ENCODE measurements around the gene BMX. TPM values are rescaled to one million over a fixed set of nuclear protein-coding genes. Genes with fewer than 3 reads are reported as not detected.

BMX gene
- total and polyA plus RNA-seq, 3 donors from 2014 or later: 0.12 to 1.2 (median 0.55) TPM

DNA sequence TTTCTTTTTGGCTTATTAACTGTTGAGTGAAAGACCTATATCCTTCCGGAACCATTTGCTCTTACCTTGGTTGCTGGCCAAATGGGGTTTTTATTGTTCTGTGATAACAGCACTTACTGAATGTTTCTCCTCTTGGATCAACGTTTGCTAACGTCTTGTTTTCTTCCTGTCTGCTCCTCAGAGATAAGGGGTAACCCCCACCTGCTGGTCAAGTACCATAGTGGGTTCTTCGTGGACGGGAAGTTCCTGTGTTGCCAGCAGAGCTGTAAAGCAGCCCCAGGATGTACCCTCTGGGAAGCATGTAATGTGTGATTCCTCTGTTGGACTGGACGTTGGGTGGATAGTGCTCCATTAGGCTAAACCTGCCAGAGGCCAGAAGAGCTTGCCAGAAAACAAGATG, 15.3 kb downstream of the BMX start:
- no peak overlapping the region for H3K27ac ChIP-seq
- no peak for DNase-seq
- TF ChIP-seq POLR2A (IDR thresholded peaks at IDR 0.05): no peak
- TF ChIP-seq, protein P1, sequence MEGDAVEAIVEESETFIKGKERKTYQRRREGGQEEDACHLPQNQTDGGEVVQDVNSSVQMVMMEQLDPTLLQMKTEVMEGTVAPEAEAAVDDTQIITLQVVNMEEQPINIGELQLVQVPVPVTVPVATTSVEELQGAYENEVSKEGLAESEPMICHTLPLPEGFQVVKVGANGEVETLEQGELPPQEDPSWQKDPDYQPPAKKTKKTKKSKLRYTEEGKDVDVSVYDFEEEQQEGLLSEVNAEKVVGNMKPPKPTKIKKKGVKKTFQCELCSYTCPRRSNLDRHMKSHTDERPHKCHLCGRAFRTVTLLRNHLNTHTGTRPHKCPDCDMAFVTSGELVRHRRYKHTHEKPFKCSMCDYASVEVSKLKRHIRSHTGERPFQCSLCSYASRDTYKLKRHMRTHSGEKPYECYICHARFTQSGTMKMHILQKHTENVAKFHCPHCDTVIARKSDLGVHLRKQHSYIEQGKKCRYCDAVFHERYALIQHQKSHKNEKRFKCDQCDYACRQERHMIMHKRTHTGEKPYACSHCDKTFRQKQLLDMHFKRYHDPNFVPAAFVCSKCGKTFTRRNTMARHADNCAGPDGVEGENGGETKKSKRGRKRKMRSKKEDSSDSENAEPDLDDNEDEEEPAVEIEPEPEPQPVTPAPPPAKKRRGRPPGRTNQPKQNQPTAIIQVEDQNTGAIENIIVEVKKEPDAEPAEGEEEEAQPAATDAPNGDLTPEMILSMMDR (IDR thresholded peaks at IDR 0.05): no peak
- no peaks in the 10 kb centered on the region for H3K27me3 ChIP-seq
- no peaks in the 10 kb centered on the region for H3K9me3 ChIP-seq
- H3K36me3 ChIP-seq (ENCODE audit: low read depth, missing control alignments): no peaks in the 10 kb centered on the region
- intact Hi-C loops (cut with DNase I; ENCODE audit: low total_unique reads): no loop called here
- H3K4me1 ChIP-seq: no peaks in the 10 kb centered on the region
- H3K4me3 ChIP-seq: no peak overlapping the region
- 16 to 29% methylated on average over 5 to 6 of the region's 6 CpGs for WGBS, 2 donors

DNA sequence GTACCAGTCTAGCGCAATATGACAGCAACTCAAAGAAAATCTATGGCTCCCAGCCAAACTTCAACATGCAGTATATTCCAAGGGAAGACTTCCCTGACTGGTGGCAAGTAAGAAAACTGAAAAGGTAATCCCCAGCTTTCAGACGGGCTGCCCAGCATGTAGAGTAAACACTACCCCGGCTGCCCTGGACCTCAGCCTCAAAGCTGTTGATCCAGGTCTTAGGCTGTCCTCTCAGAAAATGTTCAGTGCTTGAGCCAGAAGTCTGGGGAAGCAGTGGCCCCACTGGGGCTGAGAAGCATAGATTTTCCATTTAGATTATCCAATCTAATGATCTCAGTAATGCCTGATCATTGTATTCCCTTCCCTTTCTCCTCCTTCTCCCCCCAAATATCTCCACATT, 21.9 kb downstream of the BMX start:
- intact Hi-C loops (cut with DNase I; ENCODE audit: low total_unique reads): no loop called here
- Histone ChIP-seq H3K27me3 (no peaks in the 10 kb centered on the region), H3K9me3 (no peaks in the 10 kb centered on the region), H3K4me3 (no peak overlapping the region), H3K4me1 (no peaks in the 10 kb centered on the region), H3K27ac (no peak overlapping the region), H3K36me3 (ENCODE audit: low read depth, missing control alignments) (no peaks in the 10 kb centered on the region)
- WGBS, 2 donors: 100% methylated on average over 1 to 3 of the region's 3 CpGs
- TF ChIP-seq POLR2A (IDR thresholded peaks at IDR 0.05): no peak
- TF ChIP-seq, protein P1 (IDR thresholded peaks at IDR 0.05): no peak
- DNase-seq: no peak

DNA sequence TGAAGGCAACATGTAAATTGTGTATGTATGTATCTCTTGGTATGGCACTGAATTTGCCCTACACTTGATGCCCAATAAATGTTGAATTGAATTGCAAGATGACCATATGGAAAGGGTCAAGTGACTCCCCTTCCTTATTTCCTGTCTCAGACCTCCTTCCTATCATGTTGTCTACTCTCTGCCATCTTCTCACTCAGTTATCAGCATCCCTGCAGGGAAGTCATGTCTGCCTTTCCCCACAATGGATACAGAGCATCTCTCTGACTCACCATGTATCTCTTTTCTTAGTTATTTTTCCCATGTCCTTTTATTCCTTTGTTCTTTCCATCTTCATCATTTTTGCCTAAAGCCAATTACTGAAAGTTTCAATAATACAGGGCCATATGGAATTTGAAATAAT, 22.5 kb downstream of the BMX start:
- intact Hi-C loops (cut with DNase I; ENCODE audit: low total_unique reads): no loop called here
- no peak overlapping the region for H3K27ac ChIP-seq
- TF ChIP-seq, protein P1 (IDR thresholded peaks at IDR 0.05): no peak
- no peak for TF ChIP-seq POLR2A (IDR thresholded peaks at IDR 0.05)
- DNase-seq: no peak
- no peaks in the 10 kb centered on the region for H3K27me3 ChIP-seq
- no peak overlapping the region for H3K4me3 ChIP-seq
- H3K4me1 ChIP-seq: no peaks in the 10 kb centered on the region
- H3K9me3 ChIP-seq: no peaks in the 10 kb centered on the region
- no peaks in the 10 kb centered on the region for H3K36me3 ChIP-seq (ENCODE audit: low read depth, missing control alignments)

DNA sequence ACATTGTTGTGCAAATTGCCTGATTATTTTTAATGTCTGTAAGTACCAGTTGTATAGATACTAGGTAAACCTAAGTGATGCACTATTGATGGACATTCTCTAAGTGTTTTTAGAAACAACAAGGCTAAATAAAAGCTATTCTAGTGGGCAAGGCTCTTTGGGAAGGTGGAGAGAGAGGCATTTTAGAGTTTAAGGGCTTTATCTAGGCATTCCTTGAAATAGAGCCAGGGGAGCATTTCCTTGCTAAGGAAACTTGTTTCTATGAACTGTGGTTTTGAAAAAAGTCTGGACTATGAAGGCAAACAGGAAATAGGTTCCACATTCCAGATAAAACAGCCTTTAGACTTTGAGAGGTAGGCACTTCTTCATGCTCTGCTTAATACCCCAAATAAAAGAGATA, 23.8 kb downstream of the BMX start:
- no peaks in the 10 kb centered on the region for H3K27me3 ChIP-seq
- DNase-seq: no peak
- H3K36me3 ChIP-seq (ENCODE audit: low read depth, missing control alignments): no peaks in the 10 kb centered on the region
- intact Hi-C loops (cut with DNase I; ENCODE audit: low total_unique reads): no loop called here
- TF ChIP-seq POLR2A (IDR thresholded peaks at IDR 0.05): no peak
- TF ChIP-seq, protein P1 (IDR thresholded peaks at IDR 0.05): no peak
- no peaks in the 10 kb centered on the region for H3K9me3 ChIP-seq
- H3K4me3 ChIP-seq: no peak overlapping the region
- no peaks in the 10 kb centered on the region for H3K4me1 ChIP-seq
- H3K27ac ChIP-seq: no peak overlapping the region

DNA sequence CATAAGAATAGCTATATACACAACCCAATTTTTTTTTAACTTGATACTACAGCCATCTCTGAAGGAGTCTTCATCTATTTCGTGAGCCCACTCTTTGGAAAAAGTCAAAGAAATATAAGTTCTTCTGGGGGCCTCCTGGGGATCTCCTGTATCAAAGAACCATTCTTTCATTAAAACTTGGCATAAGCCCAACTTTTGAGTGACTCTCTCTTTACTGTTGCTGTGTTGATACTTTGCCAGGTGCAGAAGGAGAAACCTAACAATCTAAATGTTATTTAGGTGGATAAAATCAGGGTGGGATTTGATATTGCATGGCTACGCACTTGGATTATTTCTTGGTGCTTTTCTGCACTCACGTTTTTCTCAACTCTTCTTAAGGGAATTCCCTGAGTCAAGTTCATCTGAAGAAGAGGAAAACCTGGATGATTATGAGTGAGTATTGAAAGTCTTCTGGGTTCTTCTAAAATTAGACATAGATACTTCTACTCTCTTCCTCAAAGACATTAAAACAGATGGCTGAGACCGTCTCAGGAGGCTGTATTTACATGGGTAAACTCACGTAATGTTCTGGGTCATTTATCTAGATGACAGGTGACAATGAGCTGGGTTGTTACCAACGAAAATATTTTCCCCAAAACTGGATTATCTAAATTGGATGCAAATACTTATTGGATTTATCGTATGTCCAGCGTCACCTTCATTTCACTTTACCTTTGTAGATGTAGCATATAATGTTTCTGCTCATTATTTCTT, 25.2 kb downstream of the BMX start:
- H3K4me1 ChIP-seq: no peaks in the 10 kb centered on the region
- H3K36me3 ChIP-seq (ENCODE audit: low read depth, missing control alignments): no peaks in the 10 kb centered on the region
- no peak for DNase-seq
- WGBS, 2 donors: 77 to 78% methylated on average over 8 of the region's 8 CpGs
- intact Hi-C loops (cut with DNase I; ENCODE audit: low total_unique reads): no loop called here
- TF ChIP-seq, protein P1 (IDR thresholded peaks at IDR 0.05): no peak
- no peak for TF ChIP-seq POLR2A (IDR thresholded peaks at IDR 0.05)
- H3K9me3 ChIP-seq: no peaks in the 10 kb centered on the region
- H3K27ac ChIP-seq: no peak overlapping the region
- H3K27me3 ChIP-seq: no peaks in the 10 kb centered on the region
- H3K4me3 ChIP-seq: no peak overlapping the region
